Activated CD4-positive, alpha-beta T cell treated with anti-CD3 and anti-CD28 coated beads for 48 hours (primary cell): ENCODE data around the gene NAT8L.
A peak's percentile ranks its signal among the peaks of the same experiment; 100 is the strongest.

Experiments
- DNase-seq: peaks from one replicate; pipeline ENCODE4 v3.0.0-alpha.2; 2020

The NAT8L gene

DNA sequence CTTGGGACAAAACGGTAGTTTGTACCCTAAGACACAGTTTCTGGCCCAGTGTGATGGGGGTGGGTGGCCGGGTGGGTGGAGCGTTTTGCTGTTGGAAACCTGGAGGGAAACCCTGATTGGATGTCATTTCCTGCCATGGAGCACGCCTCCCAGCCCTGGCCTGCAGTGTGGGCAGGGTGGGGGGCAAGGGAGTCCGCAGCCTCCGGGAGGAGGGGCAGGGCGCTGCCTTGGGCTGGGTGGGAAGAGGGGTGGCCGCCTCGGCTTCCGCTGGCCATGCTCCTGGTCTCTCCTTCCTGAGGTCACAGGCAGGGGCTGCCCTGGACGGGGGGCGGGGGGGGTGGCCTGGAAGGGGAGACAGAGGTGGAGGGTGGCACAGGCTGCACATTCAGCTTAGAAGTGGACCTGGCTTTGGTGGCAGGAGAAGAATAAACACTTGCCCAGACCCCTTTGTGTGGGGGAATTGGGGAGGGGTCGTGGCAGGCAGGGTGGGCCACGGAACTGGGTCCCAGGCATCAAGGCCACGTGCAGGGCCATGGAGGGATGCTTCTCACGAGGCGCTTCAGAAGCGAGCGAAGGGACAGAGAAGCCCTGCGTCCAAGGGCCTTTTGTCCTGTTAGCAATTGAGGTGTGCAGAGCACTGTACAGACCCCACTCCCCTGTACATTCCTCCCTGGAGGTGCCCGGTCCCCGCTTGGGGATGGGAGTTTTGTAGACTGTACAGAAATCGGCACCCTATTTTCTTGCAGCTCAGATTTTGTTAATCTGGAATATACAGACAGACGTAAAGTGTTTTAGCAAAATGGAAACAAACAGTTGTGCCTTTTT lies 6.2 kb downstream of the NAT8L start:
- peak; percentile 2 for DNase-seq

DNA sequence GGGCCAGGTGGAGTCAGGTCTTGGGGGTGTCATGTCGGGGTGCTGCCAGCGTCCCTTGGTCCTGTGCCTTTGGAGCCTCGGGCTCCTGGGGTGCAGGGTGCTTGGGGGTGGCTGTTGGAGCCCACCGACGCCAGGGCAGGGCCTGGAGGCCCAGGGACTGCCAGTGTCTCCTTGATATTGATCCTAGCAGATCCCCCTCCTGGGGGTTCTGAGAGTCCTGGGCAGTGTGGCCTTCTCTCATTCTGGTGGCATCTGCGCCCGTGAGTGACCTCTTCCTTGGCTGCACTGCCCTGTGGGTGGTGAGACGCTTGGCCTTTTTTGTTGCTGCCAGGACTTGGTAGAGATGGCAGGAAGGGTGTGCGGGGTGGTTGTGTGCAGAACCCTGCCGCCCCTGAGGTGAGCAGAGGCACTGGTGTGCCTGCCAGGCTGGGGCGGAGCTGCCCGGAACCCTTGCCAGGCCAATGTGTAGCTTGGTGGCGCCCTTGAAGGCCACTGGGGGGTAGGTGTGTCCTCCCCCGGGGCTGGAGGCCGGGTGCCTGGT lies 7.0 kb downstream of the NAT8L start:
- no peak for DNase-seq

DNA sequence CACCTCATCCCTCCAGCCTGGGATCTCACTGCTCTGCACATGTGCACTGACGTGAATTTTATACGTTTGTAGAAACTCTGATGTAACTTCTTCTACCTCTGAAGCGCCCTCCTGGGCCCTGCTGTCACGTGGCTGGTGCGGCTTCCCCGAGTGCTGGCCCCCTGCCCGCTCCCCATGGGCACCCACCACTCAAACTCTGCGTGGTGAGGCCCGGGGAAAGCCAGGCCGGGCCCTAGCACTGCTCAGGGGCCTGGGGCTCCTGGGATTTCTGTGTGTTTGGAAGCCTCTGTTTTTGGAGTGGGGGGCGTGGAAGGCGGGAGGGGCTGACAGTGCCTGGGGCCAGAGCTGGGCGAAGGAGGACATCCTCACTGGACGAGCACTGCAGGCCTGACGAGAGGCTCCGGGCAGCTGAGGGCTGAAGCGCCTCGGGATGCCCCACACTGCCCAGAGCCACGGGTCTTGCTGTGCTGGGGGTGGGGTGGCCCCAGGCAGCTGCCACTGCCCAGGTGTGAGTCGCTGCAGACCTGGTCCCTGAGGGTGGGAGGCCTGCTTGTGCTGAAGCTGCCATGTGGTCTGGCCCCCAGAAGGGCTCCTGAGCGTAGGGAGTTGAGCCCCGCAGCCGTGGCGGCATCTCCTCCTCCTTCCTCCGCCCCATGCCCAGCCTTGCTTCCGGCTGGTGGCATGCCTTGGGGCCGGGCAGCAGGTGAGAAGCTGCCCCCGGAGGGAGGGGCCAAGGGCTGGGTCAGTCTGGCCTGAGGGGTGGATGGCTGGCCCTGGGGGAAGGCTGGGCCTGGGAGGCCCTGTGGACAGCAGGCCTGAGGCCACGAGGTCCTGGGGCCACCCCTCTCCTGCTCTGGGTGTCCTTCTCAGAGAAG lies 7.7 kb downstream of the NAT8L start:
- peak; percentile 1 for DNase-seq

DNA sequence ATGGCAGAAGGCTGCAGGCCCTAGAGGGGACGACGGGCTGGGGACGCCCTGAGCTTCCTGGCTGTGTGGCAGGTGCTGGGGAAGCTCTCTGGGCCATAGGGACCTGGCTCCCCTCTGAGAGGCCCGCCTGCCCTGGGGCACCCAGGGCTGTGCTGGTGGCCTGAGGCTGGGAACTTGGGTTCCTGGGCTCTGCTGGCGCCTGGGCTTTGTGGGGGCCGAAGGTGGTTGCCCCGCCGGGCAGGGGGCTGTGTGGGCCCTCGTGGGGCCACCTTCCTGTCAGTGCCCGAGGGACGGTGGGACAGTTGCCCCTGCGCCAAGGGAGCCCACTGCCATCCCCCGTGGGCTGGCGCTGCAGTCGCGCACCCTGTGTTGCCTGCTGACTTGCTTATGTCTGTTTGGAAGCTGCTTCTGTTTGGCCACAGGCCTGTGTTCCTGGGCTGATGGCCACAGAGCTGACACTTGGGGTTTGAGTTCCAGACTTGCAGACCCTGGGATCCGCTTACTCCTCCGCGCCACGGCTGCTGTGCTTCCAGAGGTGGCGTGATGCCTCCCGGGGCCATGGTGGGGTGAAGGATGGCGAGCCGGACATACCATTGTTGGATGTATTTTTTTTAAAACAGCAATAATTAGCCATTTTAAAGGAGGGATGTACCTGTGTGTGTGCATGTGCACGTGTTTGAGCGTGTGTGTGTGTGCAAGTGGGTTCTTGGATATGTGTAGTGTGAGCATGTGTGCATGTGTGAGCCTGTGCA lies 8.5 kb downstream of the NAT8L start:
- DNase-seq, result peak; percentile 1

DNA sequence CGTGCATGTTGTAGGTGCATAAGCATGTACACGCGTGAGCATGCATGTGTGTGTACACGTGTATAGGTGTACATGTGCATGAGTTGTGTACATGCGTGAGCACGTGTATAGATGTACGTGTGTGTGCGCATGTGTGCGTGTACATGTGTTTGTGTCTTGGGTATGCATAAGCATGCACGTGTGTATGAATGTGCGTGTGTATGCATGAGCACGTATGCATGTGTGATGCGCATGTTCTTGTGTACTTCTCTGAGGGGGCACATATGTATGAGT lies 9.0 kb downstream of the NAT8L start:
- DNase-seq, result no peak

DNA sequence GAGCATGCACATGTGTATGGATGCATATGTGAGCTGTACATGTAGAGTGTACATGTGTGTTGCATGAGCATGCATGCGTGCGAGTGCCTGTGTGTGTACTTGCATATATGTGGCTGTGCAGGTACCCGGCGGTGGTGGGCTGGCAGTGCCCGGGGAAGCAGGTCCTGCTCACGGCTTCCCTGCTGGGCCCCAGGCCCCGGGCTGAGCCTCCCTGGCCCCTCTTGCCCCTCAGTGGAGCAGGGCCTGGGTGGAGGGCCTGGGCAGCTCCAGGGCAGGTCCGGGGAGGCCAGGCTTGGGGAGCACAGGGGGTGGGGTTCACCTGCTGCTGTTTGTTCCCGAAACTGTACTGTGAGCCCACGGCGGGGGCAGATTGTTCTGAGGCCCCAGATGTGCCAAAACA lies 9.4 kb downstream of the NAT8L start:
- no peak for DNase-seq

DNA sequence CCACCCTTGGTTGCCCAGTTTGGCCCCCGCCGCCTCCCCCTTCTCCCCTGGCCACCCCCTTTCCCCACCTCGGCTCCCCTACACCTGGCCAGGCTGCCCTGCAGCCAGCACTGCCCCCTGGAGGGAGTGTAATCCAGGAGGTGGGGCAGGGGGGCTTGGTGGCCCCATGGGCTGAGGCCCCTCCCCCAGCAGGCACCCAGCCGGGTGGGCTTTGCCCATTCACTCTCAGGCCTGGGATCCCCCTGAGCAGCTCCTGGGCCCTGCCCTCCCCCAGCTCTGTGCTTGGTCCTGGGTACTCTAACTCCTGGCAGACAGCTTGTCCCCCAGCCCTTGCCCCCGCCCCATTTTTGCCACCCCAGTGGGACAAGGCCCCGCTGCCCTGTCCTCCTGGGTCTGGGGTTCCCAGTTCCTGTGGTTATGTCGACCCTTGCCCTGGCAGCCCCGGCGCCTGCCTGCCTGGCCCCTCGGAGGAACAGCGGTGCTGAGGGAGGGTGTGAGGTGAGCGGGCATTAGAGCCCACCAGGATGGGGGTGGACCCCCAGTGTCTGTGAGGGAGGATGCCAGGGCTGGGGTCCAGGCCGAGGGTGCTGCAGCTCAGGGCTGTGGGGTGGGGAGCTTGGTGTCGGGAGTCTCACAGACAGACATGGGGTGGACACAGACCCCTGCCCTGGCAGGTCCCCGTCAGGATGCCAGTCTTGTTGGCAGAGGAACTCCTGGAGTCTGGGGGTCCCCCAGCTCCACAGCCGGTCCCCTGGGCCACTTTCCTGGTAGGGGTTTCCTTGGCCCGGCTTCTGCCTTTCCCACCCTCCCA lies 10.2 kb downstream of the NAT8L start:
- DNase-seq, result no peak

DNA sequence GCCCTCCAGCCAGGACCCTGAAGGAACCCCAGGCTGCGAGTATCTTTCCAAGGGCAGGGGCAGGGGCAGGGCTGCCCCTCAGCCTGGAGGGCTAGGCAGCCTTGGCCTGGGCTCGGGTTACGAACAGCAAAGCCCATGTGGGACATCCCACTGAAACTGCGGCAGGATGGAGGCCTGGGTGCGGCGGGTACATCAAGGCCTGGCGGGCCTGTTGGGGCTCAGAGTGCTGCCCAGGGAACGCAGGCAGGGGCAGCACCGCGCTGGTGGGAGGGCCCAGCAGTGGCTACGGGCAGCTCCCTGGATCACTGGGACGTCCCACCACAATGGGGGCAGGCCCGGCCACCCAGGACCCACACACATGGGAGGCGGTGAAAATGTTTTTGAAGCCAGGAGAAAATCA lies 10.9 kb downstream of the NAT8L start:
- DNase-seq, result no peak

DNA sequence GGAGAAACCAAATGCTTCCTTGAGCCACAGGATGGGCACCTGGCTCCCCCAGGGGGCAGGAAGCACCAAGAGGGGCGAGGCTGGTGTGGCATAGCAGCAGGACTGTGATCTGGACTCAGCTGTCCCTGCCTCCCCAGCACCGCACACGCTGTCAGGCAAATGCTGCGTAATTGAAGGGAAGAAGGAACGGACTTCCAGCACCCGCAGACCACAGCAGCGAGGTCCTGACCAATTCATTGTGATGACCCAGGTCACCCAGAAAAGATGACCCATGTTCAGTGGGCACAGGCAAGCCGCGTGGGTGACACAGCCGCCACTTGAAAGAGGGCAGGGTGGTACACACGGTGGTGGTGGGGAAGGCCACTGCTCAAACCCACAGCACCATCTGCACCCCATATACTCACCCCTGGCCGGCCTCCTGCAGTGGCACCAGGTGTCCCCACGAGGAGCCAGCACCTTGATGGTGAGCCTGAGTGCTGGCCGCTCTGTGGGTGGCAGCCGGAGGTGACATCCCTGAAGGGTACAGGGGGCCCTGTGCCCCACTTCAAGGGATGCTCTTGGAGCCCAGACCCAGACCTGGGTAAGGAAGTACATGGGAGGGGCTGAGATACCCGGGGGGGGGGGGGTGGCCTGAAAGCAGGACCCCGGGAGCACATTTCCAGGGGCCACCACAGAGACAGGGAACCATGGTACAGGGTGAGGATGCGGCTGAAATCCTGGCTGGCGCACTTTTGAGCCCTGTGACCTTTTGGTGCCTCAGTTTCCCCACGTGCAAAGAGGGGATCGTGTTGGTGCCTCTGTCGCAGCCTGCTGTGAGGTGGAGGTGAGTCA lies 11.5 kb downstream of the NAT8L start:
- no peak for DNase-seq

DNA sequence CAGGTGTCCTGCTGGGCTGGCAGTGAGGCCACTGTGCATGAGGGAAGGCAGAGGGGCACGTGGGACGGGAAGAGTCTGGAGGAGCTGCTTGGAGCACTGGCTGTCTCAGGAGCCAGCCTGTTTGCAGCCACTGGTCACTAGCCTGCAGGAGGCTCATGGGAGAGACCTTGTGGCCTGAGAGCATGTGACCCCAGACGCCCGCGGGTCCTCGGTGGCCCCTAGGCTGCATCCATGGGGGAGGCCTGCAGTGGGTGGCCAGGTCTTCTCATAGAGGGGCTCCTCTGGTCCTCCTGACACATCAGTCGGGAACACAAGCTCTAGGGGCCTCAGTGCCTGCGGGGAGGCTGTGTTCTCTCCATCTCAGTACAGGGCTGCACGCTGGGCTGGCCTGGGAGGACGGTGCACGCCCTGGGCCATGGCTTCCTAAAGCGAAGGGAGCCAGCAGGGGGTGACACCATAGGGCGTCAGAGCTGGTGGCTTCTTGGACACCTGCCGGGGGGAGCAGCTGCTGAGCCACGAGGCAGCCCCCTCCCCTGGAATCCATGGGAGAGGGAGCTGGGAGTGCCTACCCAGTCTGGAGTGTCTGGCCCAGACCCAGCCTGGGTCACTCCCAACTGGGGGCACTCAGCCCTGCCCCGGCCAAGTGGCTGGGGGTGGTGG lies 12.3 kb downstream of the NAT8L start:
- DNase-seq, result no peak

DNA sequence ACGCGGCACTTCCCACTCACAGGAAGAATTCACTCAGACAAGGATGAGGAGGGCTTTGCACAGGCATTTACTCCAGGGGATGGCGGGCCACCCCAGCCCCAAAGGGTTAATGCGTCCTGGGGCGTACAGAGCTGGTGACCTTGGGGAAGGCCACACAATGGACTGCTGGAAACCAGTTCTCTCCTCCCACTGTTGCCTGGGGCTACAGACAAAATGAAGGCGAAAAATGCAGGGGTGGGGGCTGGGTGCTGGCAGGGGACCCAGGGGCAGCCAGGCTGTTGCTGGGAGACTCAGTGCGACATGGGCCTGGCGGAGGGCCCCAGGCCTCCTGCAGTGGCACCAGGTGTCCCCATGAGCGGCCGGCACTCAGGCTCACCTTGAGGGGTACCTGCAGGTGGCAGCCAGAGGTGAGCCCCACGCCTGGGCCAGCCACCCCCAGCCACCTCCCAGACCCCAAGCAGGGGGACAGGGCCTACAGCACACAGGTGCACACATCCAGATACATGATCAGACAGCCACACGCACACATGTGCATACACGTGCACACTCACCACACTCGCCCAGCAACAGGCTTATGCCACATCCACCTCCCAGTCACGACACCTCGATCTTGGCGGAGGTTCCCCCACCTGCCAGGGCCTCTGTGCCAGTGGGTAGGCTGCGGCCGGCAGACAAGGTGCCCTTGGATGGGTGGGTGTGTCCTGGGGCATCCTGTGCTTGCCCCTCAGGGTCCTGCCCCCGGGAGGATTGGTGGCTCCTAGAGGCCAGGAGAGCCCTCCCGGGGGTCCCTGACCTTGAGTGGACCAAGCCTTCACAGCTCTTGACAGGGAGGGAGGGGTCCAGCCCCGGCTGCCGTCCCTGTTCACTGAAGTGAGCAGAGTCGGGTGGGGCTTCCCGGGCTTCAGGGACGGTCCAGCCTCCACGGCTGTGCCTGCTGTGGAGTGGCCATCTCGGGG lies 13.1 kb downstream of the NAT8L start:
- no peak for DNase-seq

DNA sequence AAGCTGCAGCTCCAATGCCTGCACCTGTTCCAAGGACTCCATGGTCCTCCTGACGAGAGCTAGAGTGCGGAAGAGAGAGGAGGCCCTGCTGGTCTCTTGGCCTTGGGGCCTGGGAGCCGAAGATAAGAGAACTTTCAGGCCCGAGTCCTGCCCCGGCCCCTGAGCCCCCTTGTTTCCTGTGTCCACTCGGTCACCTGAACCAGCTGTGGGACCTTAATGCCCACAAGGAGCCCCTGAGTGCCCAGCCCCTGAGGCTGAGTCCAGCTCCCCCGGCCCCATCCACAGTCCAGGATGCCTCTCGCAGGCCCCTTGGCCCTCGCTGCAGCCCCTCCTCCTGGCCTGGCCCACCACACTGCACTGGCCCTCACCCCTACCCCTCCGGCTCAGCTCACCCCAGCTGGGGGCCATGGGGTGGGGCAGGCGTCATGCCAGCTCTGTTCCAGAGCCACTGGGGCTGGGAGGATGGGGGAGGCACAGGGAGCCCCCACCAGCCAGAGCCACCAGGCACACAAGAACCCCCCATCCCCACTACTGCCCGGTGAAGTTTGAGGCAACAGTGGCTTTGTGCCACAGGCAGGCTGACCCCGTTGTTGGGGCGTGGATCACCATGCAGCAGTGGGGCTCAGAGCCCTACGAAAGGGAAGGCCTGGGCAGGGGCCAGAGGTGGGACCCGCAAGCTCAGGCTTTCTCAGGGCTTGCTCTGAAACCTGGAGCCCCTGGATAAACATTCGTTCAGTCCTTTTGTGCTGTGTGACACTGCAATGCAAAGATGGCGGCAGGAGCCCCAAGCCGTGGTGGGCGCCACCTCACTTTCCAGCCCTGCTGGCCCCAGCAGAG lies 14.1 kb downstream of the NAT8L start:
- DNase-seq, result no peak

DNA sequence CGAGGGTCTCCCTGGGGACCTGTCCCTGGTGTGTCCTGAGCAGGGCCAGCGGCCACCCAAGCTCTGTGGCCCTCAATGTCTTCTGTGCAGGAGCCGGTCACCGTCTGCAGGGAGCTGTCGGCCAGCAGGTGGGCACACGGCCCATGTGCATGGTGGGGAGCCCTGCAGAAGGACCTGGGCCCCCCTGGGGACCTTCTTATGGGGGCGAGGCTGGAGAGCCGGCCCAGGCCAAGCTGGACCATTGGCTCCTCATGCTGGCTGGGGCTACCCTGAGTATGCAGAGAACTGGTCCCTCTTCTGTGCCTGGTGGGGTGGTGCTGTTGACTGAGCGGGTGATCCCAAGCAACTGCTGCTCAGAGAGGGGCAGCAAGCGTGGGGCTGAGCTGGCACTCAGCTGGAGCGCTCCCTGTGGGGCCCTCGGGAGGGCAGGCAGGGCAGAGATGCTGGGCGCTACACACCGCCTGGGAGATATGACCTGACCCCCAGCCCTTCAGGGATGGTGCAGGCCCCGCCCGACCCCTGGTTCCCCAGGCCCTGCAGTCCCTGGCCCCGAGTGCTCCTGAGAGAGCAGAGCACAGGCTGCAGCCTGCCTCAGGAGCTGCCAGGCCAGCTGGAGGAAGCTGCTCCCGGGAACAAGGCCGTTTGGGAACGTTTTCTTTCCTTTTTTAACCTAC lies 14.8 kb downstream of the NAT8L start:
- DNase-seq, result no peak

DNA sequence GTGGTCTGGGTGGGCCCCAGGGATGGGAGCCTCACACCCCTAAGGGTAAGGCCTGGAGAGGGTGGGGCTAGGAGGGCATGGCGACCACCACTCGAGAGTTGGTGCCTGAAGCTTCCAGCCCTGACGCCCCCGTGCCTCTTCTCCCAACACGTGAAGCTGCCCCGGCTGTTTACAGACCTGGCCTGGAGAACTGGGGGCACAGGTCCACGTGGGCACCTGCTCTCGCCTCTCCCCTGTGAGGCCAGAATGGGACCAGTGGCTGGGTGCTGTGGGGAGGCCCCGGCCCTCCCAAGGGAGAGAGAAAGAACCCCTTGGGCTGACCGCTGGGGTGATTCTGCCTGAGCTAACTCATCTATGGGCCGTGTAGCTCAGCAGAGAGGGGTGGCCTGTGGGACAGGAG lies 15.5 kb downstream of the NAT8L start:
- no peak for DNase-seq

DNA sequence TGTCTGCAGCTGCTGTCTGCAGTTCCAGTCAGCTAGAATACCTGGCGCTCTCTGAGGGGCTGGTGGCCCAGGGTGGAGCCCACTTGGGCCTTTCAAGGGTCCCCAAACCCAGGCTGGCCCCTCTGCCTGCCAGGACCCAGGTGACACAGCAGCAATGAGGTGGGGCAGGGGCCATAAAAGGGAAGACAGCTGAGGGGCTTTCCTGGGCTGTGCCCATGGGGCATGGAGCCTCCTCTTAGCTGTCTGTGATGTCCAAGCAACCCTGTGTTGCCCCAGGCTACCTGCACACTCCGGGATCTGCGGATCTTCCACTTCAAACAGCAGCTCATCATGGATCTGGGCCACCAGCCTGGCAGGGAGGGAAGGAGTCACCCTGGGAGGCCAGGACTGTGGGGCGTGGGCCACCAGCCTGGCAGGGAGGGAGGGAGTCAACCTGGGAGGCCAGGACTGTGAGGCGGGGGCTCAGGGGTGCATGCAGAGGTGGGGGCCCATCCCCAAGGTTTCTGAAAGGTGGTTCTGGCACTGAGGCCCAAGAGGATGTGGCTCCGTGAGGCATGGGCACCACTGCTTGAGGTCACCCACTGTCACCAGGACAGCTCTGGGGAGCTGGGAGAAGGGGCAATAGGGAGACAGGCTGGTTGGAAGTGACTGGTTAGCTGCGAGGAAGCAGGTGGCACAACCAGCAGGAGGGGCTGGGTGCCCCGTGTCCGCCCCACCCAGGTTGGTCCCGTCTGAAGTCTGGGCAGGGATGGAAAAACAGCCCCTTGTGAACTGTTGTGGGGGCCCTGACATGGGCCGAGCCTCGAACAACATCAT lies 16.3 kb downstream of the NAT8L start:
- no peak for DNase-seq

DNA sequence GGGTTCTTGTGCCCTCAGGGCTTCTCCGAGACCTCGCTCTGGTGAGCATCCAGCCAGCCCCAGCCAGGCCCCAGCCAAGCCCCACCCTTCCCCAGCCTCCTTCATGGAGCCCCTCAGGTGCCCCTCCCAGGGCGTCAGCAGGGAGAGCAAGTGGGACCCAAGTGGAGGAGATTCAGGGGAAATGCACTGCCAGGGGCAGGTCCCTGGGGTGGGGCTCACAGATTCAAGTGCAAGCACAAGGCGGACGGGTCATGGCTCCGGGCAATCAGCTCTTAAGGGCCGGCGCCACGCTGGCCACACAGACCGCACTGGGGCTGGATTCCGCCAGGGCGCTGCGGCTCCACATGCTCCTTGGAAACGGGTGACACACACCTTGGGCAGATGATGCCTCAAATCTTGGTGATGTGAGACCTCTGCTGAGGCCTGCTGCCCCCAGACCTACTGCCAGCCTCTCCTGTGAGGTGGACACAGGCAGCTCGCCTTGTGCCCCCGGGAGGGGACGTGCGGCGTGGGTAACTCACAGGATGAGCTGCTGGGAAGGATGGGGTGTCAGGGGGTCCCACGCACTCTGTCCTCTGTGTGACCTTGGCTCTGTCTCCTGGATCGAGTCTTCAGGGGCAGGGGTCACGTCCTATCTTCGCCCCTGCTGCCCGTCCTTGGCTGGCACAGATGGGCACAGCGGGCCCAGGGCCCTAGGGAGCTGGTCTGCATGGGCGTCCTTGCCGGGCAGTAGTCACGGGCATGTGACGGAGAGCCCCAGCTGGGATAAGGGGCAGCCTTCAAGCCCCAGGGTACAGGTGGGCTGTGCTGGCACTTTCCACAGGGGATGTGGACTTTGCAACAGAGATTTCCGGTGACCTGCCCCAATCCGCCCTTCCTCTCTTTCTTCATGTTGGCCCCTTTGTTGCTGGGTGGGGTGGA lies 17.1 kb downstream of the NAT8L start:
- no peak for DNase-seq
